K562 (cell line): ENCODE measurements around the gene SPANXN5.
"Not testable (repeated sequence)": the region's sequence is repeated elsewhere in the genome, so short reads cannot be mapped to it uniquely, and the experiment has no call there.

ENCODE experiments used
- EHMT2 ChIP-seq: fragments of 450-650 bp; IDR thresholded peaks from 2 replicates; pipeline ENCODE4 v1.6.1; 2018; ENCODE audit warnings: antibody characterized with exemption
- FOXM1 ChIP-seq, 2 experiments: fragments of 450-650 bp in 1 of 2; sonication (generic) in 1 of 2; formaldehyde crosslinking in 1 of 2; IDR thresholded peaks; 2 replicates each; pipeline versions ENCODE4 v1.6.1 to v1.9.0; 2017 to 2022; ENCODE audit warnings: low read depth in 2 of 2, mild to moderate bottlenecking in 2 of 2, missing genetic modification reagents in 1 of 2, moderate library complexity in 1 of 2
- JUNB ChIP-seq: fragments of 450-650 bp; formaldehyde crosslinking; conservative IDR thresholded peaks from 2 replicates; pipeline ENCODE4 v1.4.0; 2020; ENCODE audit warnings: mild to moderate bottlenecking
- PRPF4 ChIP-seq: fragments of 200-400 bp; formaldehyde crosslinking; IDR thresholded peaks from one replicate; pipeline ENCODE4 v1.6.1; 2017; ENCODE audit warnings: low read length, low read depth, mild to moderate bottlenecking; ENCODE audit not compliant: insufficient read depth, poor library complexity, severe bottlenecking
- ZNF408 ChIP-seq: fragments of 250-450 bp; sonication (Bioruptor Pico); IDR thresholded peaks from 2 replicates; pipeline ENCODE4 v1.4.0; 2020; ENCODE audit warnings: low read depth, mild to moderate bottlenecking, moderate library complexity
- TF ChIP-seq, protein P1 (sequence below), 3 experiments: IDR thresholded peaks in 2 of 3; conservative IDR thresholded peaks in 1 of 3; 2 replicates each; pipeline ENCODE4 v1.5.1; 2011 to 2012; ENCODE audit warnings: low read length in 3 of 3, mild to moderate bottlenecking in 3 of 3, control low read depth in 2 of 3, improper control_type of control experiment in 1 of 3, inconsistent platforms in 1 of 3, low read depth in 1 of 3, mixed read lengths in 1 of 3, moderate library complexity in 1 of 3; ENCODE audit not compliant: insufficient read depth in 2 of 3
- TF ChIP-seq, protein P2 (sequence below): sonication (generic); formaldehyde crosslinking; IDR thresholded peaks from 2 replicates; pipeline ENCODE4 v1.8.1; 2022; ENCODE audit warnings: missing genetic modification reagents

DNA sequence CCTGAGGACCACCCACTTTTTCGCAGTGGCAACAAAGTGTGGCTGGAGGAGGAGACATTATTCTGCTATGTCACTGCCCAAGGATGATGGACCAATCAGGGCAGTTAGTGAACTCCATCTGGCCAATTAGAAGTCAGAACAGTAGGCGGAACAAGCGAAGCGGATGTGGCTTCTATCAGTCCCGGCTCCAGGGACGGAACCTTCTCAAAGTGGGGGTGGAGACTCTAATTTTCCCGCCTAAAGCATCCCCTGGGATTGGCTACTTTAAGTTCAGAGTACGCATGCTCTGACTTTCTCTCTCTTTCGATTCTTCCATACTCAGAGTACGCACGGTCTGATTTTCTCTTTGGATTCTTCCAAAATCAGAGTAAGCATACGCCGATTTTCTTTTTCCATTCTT, 46.3 kb downstream of the SPANXN5 start, which contains the start of gene SSX2B:
- TF ChIP-seq, protein P1, sequence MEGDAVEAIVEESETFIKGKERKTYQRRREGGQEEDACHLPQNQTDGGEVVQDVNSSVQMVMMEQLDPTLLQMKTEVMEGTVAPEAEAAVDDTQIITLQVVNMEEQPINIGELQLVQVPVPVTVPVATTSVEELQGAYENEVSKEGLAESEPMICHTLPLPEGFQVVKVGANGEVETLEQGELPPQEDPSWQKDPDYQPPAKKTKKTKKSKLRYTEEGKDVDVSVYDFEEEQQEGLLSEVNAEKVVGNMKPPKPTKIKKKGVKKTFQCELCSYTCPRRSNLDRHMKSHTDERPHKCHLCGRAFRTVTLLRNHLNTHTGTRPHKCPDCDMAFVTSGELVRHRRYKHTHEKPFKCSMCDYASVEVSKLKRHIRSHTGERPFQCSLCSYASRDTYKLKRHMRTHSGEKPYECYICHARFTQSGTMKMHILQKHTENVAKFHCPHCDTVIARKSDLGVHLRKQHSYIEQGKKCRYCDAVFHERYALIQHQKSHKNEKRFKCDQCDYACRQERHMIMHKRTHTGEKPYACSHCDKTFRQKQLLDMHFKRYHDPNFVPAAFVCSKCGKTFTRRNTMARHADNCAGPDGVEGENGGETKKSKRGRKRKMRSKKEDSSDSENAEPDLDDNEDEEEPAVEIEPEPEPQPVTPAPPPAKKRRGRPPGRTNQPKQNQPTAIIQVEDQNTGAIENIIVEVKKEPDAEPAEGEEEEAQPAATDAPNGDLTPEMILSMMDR (IDR thresholded peaks at IDR 0.05 in 2 of 3, conservative IDR thresholded peaks at IDR 0.05 in 1 of 3; ENCODE audit: insufficient read depth in 2 of 3, low read depth in 1 of 3, low read length in 3 of 3), result not testable (repeated sequence)
- TF ChIP-seq JUNB (CRISPR knock-in tag); EHMT2; PRPF4; FOXM1 (IDR thresholded peaks at IDR 0.05; ENCODE audit: low read depth); FOXM1 (CRISPR knock-in tag; IDR thresholded peaks at IDR 0.05; ENCODE audit: low read depth); ZNF408: not testable (repeated sequence)
- TF ChIP-seq, protein P2, sequence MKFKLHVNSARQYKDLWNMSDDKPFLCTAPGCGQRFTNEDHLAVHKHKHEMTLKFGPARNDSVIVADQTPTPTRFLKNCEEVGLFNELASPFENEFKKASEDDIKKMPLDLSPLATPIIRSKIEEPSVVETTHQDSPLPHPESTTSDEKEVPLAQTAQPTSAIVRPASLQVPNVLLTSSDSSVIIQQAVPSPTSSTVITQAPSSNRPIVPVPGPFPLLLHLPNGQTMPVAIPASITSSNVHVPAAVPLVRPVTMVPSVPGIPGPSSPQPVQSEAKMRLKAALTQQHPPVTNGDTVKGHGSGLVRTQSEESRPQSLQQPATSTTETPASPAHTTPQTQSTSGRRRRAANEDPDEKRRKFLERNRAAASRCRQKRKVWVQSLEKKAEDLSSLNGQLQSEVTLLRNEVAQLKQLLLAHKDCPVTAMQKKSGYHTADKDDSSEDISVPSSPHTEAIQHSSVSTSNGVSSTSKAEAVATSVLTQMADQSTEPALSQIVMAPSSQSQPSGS, result not testable (repeated sequence)
